Endodermal cell (in vitro differentiated cells): ENCODE data around the gene TMEM176A. TPM values are rescaled to one million over a fixed set of nuclear protein-coding genes. Genes with fewer than 3 reads are reported as not detected.
A peak's percentile ranks its signal among the peaks of the same experiment; 100 is the strongest.

Experiments used
- DNase-seq: peaks from one replicate; pipeline ENCODE4 v3.0.0-alpha.2; 2017
- H3K27ac ChIP-seq: 2 replicates; pipeline ENCODE4 v1.5.1; 2013; ENCODE audit warnings: mild to moderate bottlenecking, low read depth, low read length, moderate library complexity
- H3K27me3 ChIP-seq: 2 replicates; pipeline ENCODE4 v1.6.1; 2013; ENCODE audit warnings: mild to moderate bottlenecking, low read length, moderate library complexity; ENCODE audit not compliant: insufficient read depth, control insufficient read depth, poor library complexity, severe bottlenecking
- H3K36me3 ChIP-seq: 2 replicates; pipeline ENCODE4 v1.7.0; 2013; ENCODE audit warnings: mild to moderate bottlenecking, low read length, moderate library complexity; ENCODE audit not compliant: control insufficient read depth, insufficient read depth
- H3K4me1 ChIP-seq: one replicate; pipeline ENCODE4 v1.7.0; 2013; ENCODE audit warnings: low read length; ENCODE audit not compliant: control insufficient read depth, insufficient read depth
- H3K4me3 ChIP-seq: 2 replicates; pipeline ENCODE4 v1.5.1; 2013; ENCODE audit warnings: mild to moderate bottlenecking, low read length, moderate library complexity
- H3K9ac ChIP-seq: 2 replicates; pipeline ENCODE4 v1.6.1; 2013; ENCODE audit warnings: mild to moderate bottlenecking, low read length, moderate library complexity; ENCODE audit not compliant: poor library complexity, severe bottlenecking; ENCODE audit errors: extremely low read depth
- H3K9me3 ChIP-seq: 2 replicates; pipeline ENCODE4 v1.6.1; 2013; ENCODE audit warnings: mild to moderate bottlenecking, low read length, moderate library complexity; ENCODE audit not compliant: control insufficient read depth
- H3K27ac Mint-ChIP-seq: 2 replicates; pipeline ENCODE4 v1.8.0; 2020; ENCODE audit warnings: mixed read lengths
- H3K27me3 Mint-ChIP-seq: 2 replicates; pipeline ENCODE4 v1.8.0; 2021; ENCODE audit warnings: mild to moderate bottlenecking, mixed read lengths; ENCODE audit not compliant: insufficient read depth
- H3K36me3 Mint-ChIP-seq: 2 replicates; pipeline ENCODE4 v1.8.0; 2020; ENCODE audit warnings: low read depth, mixed read lengths
- H3K4me1 Mint-ChIP-seq: 2 replicates; pipeline ENCODE4 v1.8.0; 2020; ENCODE audit warnings: mixed read lengths
- H3K4me3 Mint-ChIP-seq: 2 replicates; pipeline ENCODE4 v1.8.0; 2020; ENCODE audit warnings: mild to moderate bottlenecking, moderate library complexity, mixed read lengths
- H3K9me3 Mint-ChIP-seq: 2 replicates; pipeline ENCODE4 v1.8.0; 2020; ENCODE audit warnings: mild to moderate bottlenecking, mixed read lengths
- CTCF ChIP-seq: fragments of 200-600 bp; sonication (generic); conservative IDR thresholded peaks from 2 replicates; pipeline ENCODE4 v1.5.0; 2021; ENCODE audit warnings: antibody characterized with exemption, mild to moderate bottlenecking
- WGBS, 2 experiments: methylation state at CpG; one replicate each; pipeline versions ENCODE4 v1.1.5 to v1.1.7; 2013; ENCODE audit warnings: missing lambda C conversion rate in 2 of 2, mixed read lengths in 1 of 2; ENCODE audit not compliant: insufficient coverage in 1 of 2, insufficient read length in 1 of 2; 5-methylcytosine and 5-hydroxymethylcytosine counted together
- total RNA-seq, 2 donors: library from RNA; stranded (reverse); fragmentation: NEBNext Ultra II Directional in 1 of 2; extraction: Animal tissue kit (Norgen Biotek cat#: 25700) in 1 of 2; gene quantifications; 2 replicates in 1 of 2; 3 replicates in 1 of 2; pipeline ENCODE4 v1.2.1, GENCODE V29; 2021

The TMEM176A gene
- total RNA-seq, 2 donors from 2014 or later, result not detected

- Mint-ChIP-seq H3K4me3 (peak overlapping the region; percentile 36), H3K27ac (no peak overlapping the region), H3K27me3 (peaks cover 88% of the 10 kb centered on the region), H3K36me3 (no peaks in the 10 kb centered on the region), H3K9me3 (peaks cover 9% of the 10 kb centered on the region), H3K4me1 (peaks cover 4% of the 10 kb centered on the region)
- H3K27ac ChIP-seq, result no peak overlapping the region
- no peaks in the 10 kb centered on the region for H3K4me1 ChIP-seq
- TF ChIP-seq CTCF, result no peak
- H3K27me3 ChIP-seq, result peaks cover 88% of the 10 kb centered on the region
- H3K9ac ChIP-seq, result no peak overlapping the region
- no peaks in the 10 kb centered on the region for H3K36me3 ChIP-seq
- no peak for DNase-seq
- 40 to 58% methylated on average over 2 to 26 of the region's 26 CpGs for WGBS, 2 experiments
- peaks cover 10% of the 10 kb centered on the region for H3K9me3 ChIP-seq
- H3K4me3 ChIP-seq, result no peak overlapping the region
Observed at GRCh38 chr7:150801242-150801945, 825 bp downstream of the TMEM176A start.

- no peaks in the 10 kb centered on the region for H3K36me3 Mint-ChIP-seq
- Histone ChIP-seq H3K9ac (no peak overlapping the region), H3K27ac (no peak overlapping the region), H3K36me3 (no peaks in the 10 kb centered on the region), H3K9me3 (peaks cover 10% of the 10 kb centered on the region), H3K4me3 (no peak overlapping the region), H3K27me3 (peaks cover 82% of the 10 kb centered on the region), H3K4me1 (no peaks in the 10 kb centered on the region)
- H3K9me3 Mint-ChIP-seq, result peaks cover 15% of the 10 kb centered on the region
- H3K4me1 Mint-ChIP-seq, result peaks cover 4% of the 10 kb centered on the region
- DNase-seq, result no peak
- H3K27ac Mint-ChIP-seq, result no peak overlapping the region
- 90 to 93% methylated on average over 6 to 12 of the region's 12 CpGs for WGBS, 2 experiments
- TF ChIP-seq CTCF, result no peak
- no peak overlapping the region for H3K4me3 Mint-ChIP-seq
- peaks cover 86% of the 10 kb centered on the region for H3K27me3 Mint-ChIP-seq
Observed at GRCh38 chr7:150801946-150802771, 1.6 kb downstream of the TMEM176A start.

- Histone ChIP-seq H3K4me1 (no peaks in the 10 kb centered on the region), H3K9me3 (peaks cover 15% of the 10 kb centered on the region), H3K4me3 (no peak overlapping the region), H3K9ac (no peak overlapping the region), H3K36me3 (no peaks in the 10 kb centered on the region), H3K27me3 (peaks cover 72% of the 10 kb centered on the region), H3K27ac (no peak overlapping the region)
- peak; percentile 38 for DNase-seq
- Mint-ChIP-seq H3K27ac (no peak overlapping the region), H3K27me3 (peaks cover 74% of the 10 kb centered on the region), H3K36me3 (no peaks in the 10 kb centered on the region), H3K4me3 (no peak overlapping the region), H3K9me3 (peaks cover 18% of the 10 kb centered on the region), H3K4me1 (peaks cover 4% of the 10 kb centered on the region)
- 83 to 85% methylated on average over 4 to 10 of the region's 10 CpGs for WGBS, 2 experiments
- no peak for TF ChIP-seq CTCF
Observed at GRCh38 chr7:150803161-150803860, 2.7 kb downstream of the TMEM176A start.
